Astrocyte of the spinal cord (primary cell): ENCODE data around the gene NDUFS6.

ENCODE experiments used
- DNase-seq: peaks from one replicate; pipeline ENCODE4 v3.0.0; 2011; ENCODE audit warnings: low read depth, low spot score
- H3K4me3 ChIP-seq: 2 replicates; pipeline ENCODE4 v1.5.1; 2011; ENCODE audit warnings: low read depth, mild to moderate bottlenecking, low read length, moderate library complexity
- CTCF ChIP-seq: IDR thresholded peaks from 2 replicates; pipeline ENCODE4 v1.5.1; 2012; ENCODE audit warnings: low read depth, mild to moderate bottlenecking, low read length, inconsistent platforms
- in situ Hi-C: cut with HindIII; loops from 2 replicates; pipeline ENCODE4 v1.10.0; 2017; ENCODE audit warnings: low sequenced_read_pairs

Gene NDUFS6

GRCh38 chr5:1756481-1756880 lies 44.7 kb upstream of the NDUFS6 start:
- in situ Hi-C loops = no loop called here
- no peak for DNase-seq
- TF ChIP-seq CTCF = no peak
- H3K4me3 ChIP-seq = no peak overlapping the region

- in situ Hi-C loops = no loop called here
- TF ChIP-seq CTCF = no peak
- no peak overlapping the region for H3K4me3 ChIP-seq
- no peak for DNase-seq
Observed at GRCh38 chr5:1757511-1757910, 43.7 kb upstream of the NDUFS6 start.

GRCh38 chr5:1758574-1758973 lies 42.6 kb upstream of the NDUFS6 start:
- in situ Hi-C loops = no loop called here
- no peak for TF ChIP-seq CTCF
- DNase-seq = no peak
- H3K4me3 ChIP-seq = no peak overlapping the region

GRCh38 chr5:1759378-1759970 lies 41.7 kb upstream of the NDUFS6 start:
- in situ Hi-C loops = no loop called here
- no peak overlapping the region for H3K4me3 ChIP-seq
- DNase-seq = no peak
- TF ChIP-seq CTCF = no peak

GRCh38 chr5:1760231-1760630 lies 41.0 kb upstream of the NDUFS6 start:
- no peak for DNase-seq
- H3K4me3 ChIP-seq = no peak overlapping the region
- in situ Hi-C loops = no loop called here
- TF ChIP-seq CTCF = no peak

GRCh38 chr5:1760656-1761452 lies 40.4 kb upstream of the NDUFS6 start:
- TF ChIP-seq CTCF = no peak
- in situ Hi-C loops = no loop called here

GRCh38 chr5:1761453-1761755 lies 39.8 kb upstream of the NDUFS6 start:
- in situ Hi-C loops = no loop called here
- no peak overlapping the region for H3K4me3 ChIP-seq
- no peak for TF ChIP-seq CTCF
- DNase-seq = no peak

More at GRCh38 chr5:1760656-1761452, 40.4 kb upstream of the NDUFS6 start:
- DNase-seq = no peak
- no peak overlapping the region for H3K4me3 ChIP-seq
